Effector memory CD4-positive, alpha-beta T cell (primary cell): Measurements from ENCODE around the gene HUS1.
"Not testable (repeated sequence)": the region's sequence is repeated elsewhere in the genome, so short reads cannot be mapped to it uniquely, and the experiment has no call there.

Source experiments
- DNase-seq, 3 donors: peaks; one replicate each; pipeline ENCODE4 v3.0.0-alpha.2; 2020
- H3K27ac ChIP-seq: 2 replicates; pipeline ENCODE4 v1.7.0; 2013; ENCODE audit warnings: mild to moderate bottlenecking, low read length, moderate library complexity; ENCODE audit not compliant: insufficient read depth, poor library complexity, severe bottlenecking
- H3K27me3 ChIP-seq: replicated peaks from 2 replicates; pipeline ENCODE4 v1.7.0; 2013; ENCODE audit warnings: mild to moderate bottlenecking, low read length; ENCODE audit not compliant: insufficient read depth, control insufficient read depth, poor library complexity, severe bottlenecking
- H3K36me3 ChIP-seq: 2 replicates; pipeline ENCODE4 v1.7.0; 2013; ENCODE audit warnings: mild to moderate bottlenecking, low read length, moderate library complexity; ENCODE audit not compliant: control insufficient read depth, insufficient read depth
- H3K4me1 ChIP-seq: 2 replicates; pipeline ENCODE4 v1.7.0; 2013; ENCODE audit warnings: low read length, mild to moderate bottlenecking; ENCODE audit not compliant: control insufficient read depth, insufficient read depth, poor library complexity, severe bottlenecking
- H3K4me3 ChIP-seq: 2 replicates; pipeline ENCODE4 v1.7.0; 2013; ENCODE audit warnings: low read length, low read depth, mild to moderate bottlenecking; ENCODE audit not compliant: insufficient read depth, poor library complexity, severe bottlenecking
- H3K9me3 ChIP-seq: 2 replicates; pipeline ENCODE4 v1.7.0; 2013; ENCODE audit warnings: mild to moderate bottlenecking, low read length, moderate library complexity; ENCODE audit not compliant: control insufficient read depth

Gene HUS1

DNA sequence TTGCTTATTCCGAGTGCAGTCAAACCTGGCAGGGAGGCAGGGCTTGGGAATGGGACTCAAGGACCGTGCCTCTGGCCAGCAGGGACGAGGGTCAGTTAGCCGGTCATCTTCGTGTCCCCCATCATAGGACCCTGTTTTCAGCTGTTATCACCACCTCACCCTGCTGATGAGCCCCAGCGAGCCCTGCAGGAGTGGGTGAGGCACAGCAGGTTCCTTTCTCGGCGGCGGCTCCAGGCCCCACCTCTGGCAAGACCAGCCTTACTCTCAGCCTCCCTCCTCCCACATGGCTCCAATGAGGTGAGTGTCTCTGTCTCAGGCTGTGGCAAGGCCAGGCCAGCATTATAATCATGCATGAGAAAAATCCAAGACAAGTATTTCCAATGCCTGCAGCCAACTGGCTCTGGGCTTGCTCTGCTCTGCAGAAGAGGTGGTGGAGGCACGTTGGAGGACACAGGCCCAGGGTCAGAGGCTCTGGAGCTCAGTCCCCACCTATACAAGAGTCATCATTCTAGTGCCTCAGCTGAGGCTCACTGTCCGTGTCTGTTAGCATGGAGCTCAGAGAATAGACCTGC lies 46.9 kb downstream of the HUS1 start:
- DNase-seq: no peak
- Histone ChIP-seq H3K9me3 (no peaks in the 10 kb centered on the region), H3K36me3 (no peaks in the 10 kb centered on the region), H3K27me3 (no peaks in the 10 kb centered on the region), H3K27ac (no peak overlapping the region), H3K4me1 (no peaks in the 10 kb centered on the region), H3K4me3 (no peak overlapping the region)

- no peak overlapping the region for H3K27ac ChIP-seq
- H3K4me3 ChIP-seq: no peak overlapping the region
- H3K27me3 ChIP-seq: no peaks in the 10 kb centered on the region
- H3K36me3 ChIP-seq: no peaks in the 10 kb centered on the region
- DNase-seq: no peak
- no peaks in the 10 kb centered on the region for H3K4me1 ChIP-seq
- no peaks in the 10 kb centered on the region for H3K9me3 ChIP-seq
Observed at GRCh38 chr7:47932016-47932415, 47.4 kb downstream of the HUS1 start.

DNA sequence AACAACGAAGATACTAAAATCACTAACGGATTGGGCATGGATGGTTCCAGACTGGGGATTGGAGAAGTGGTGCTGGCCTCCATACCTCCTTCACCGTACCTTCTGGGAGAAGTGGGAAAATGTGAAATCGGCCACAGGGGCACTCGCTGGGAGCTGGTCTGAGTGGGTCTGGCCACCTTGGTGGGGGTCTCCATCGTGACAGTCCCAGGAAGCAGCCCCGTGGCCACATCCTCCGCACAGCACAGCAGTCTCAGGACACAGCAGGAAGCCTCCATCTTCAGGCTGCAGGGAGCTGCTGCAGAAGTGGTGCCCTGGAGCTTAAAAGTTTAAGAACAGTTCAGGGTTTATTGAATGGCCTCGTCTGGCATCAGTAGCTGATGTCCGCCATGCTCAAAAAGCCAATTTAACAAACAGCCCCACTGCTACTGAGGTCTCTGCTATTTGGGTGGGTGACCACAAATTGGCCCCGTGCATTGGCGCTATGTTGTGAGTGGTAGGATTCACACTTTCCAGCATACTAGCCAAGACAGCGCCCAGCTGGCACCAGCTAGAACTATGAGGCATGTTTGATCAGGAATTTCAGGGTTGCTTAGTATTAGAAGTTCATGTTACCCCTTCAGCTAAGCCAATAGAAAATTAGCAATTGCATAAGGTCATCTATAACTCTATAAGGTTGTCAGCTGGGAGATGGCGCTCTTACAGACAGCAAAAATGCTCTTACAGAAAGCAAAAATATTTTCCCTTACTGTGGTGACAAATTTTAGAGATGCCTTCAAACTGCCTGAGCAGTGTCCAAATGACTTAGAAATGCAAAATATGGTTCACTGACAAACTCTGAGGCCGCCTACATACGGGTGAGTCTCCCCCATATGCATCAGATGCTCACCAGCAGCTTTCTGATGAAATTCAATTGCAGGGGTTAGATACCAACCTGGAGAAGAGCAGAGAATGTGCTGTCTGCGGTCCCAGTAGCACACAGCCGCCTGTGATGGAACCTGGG lies 48.1 kb downstream of the HUS1 start:
- Histone ChIP-seq H3K9me3 (no peaks in the 10 kb centered on the region), H3K27ac (no peak overlapping the region), H3K4me3 (no peak overlapping the region), H3K36me3 (no peaks in the 10 kb centered on the region), H3K4me1 (no peaks in the 10 kb centered on the region), H3K27me3 (no peaks in the 10 kb centered on the region)
- DNase-seq: no peak

GRCh38 chr7:47924266-47924665 lies 55.1 kb downstream of the HUS1 start:
- Histone ChIP-seq H3K4me1 (no peaks in the 10 kb centered on the region), H3K4me3 (no peak overlapping the region), H3K36me3 (no peaks in the 10 kb centered on the region), H3K9me3 (no peaks in the 10 kb centered on the region), H3K27ac (no peak overlapping the region), H3K27me3 (no peaks in the 10 kb centered on the region)
- no peak for DNase-seq

- not testable (repeated sequence) for H3K4me3 ChIP-seq, H3K27me3 ChIP-seq, DNase-seq, H3K9me3 ChIP-seq, H3K27ac ChIP-seq, H3K36me3 ChIP-seq, H3K4me1 ChIP-seq
Observed at GRCh38 chr7:47923081-47923875, 56.1 kb downstream of the HUS1 start.

- DNase-seq, H3K27me3 ChIP-seq, H3K27ac ChIP-seq, H3K9me3 ChIP-seq, H3K36me3 ChIP-seq, H3K4me1 ChIP-seq, H3K4me3 ChIP-seq: not testable (repeated sequence)
Observed at GRCh38 chr7:47916514-47916913, 62.9 kb downstream of the HUS1 start.

DNA sequence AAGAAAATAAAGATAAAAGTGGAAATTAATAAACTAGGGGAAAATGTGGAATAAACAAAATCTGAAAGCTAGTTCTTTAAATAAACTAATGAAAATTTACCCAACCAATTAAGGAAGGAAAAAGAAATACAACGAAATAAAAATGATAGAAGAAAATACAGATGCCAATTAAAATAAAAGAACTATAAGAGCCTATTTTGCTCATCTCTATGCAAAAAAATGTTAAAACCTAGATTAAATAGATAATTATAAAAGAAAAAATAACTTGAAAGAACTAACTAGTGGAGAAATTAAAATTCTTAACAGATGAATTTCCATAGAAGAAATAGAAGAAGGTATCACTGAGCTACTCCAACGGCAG lies 63.8 kb downstream of the HUS1 start:
- DNase-seq: no peak
- Histone ChIP-seq H3K9me3 (no peaks in the 10 kb centered on the region), H3K4me3 (no peak overlapping the region), H3K36me3 (no peaks in the 10 kb centered on the region), H3K27ac (no peak overlapping the region), H3K4me1 (no peaks in the 10 kb centered on the region), H3K27me3 (no peaks in the 10 kb centered on the region)

DNA sequence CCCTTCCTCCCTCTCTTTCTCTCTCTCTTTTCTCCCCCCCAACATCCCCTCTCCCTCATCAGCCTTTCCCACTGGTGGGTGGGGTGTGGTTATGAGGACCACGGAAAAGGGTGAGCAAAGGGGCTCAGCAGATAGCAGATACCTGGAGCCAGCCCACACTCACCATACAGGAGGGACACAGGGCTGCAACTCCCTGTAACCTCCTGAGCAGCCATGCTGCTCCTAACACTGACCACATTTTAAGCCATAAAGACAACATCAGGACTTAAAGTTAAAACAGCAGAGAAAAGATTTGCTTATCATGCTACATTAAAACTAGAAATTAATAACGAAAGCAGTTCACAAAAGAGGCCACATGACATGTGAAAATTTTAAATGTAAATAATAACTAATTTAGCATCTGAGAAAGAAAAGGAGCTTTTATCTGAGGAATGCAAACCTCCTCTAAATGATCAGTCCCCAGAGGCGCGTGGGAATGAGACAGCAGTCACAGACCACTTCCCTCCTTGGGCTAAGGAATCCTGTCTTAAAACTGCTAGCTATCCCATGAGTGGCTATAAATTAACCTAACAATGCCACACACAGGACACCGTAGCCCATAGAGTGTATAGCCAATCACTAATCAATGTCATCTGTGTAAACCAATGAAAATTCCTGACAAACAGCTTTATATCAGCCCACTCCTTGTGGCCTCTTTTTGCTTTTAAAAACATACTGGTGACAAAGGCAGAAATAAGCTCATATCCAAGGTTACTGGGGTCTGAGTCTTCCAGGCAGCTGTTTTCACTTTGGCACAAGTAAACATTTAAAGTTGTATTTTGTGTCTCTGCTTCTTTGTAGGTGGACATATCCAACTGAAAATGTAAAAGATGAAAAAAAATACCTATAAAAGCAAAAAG lies 64.4 kb downstream of the HUS1 start:
- DNase-seq: no peak

More for the DNA sequence above, 64.4 kb downstream of the HUS1 start:
- no peak overlapping the region for H3K4me3 ChIP-seq
- H3K27ac ChIP-seq: no peak overlapping the region
- no peaks in the 10 kb centered on the region for H3K4me1 ChIP-seq
- H3K36me3 ChIP-seq: no peaks in the 10 kb centered on the region
- no peaks in the 10 kb centered on the region for H3K9me3 ChIP-seq
- H3K27me3 ChIP-seq: no peaks in the 10 kb centered on the region
